WI38 (cell line): ENCODE measurements around the gene COL20A1.

Experiments
- H3K4me3 ChIP-seq: 2 replicates; pipeline ENCODE4 v1.5.1; 2011; ENCODE audit warnings: low read depth, mild to moderate bottlenecking, control low read depth, low read length
- CTCF ChIP-seq: IDR thresholded peaks from 2 replicates; pipeline ENCODE4 v1.5.1; 2012; ENCODE audit warnings: low read depth, mild to moderate bottlenecking, control low read depth, low read length

Gene COL20A1

GRCh38 chr20:63309261-63310071 is 16.5 kb downstream of the COL20A1 start:
- no peak overlapping the region for H3K4me3 ChIP-seq
- peak; percentile 88 for TF ChIP-seq CTCF

- no peak for TF ChIP-seq CTCF
- no peak overlapping the region for H3K4me3 ChIP-seq
Observed at GRCh38 chr20:63310265-63310991, 17.4 kb downstream of the COL20A1 start.

- H3K4me3 ChIP-seq = no peak overlapping the region
- no peak for TF ChIP-seq CTCF
Observed at GRCh38 chr20:63311186-63311832, 18.3 kb downstream of the COL20A1 start.

- no peak overlapping the region for H3K4me3 ChIP-seq
- TF ChIP-seq CTCF = no peak
Observed at GRCh38 chr20:63311833-63312243, 18.9 kb downstream of the COL20A1 start.

- H3K4me3 ChIP-seq = no peak overlapping the region
- TF ChIP-seq CTCF = no peak
Observed at GRCh38 chr20:63312273-63312672, 19.3 kb downstream of the COL20A1 start.

GRCh38 chr20:63312690-63313348 is 19.8 kb downstream of the COL20A1 start:
- TF ChIP-seq CTCF = no peak
- H3K4me3 ChIP-seq = no peak overlapping the region
